Measurements from ENCODE around the gene MAP2K5. TPM values are rescaled to one million over a fixed set of nuclear protein-coding genes. Genes with fewer than 3 reads are reported as not detected.

The MAP2K5 gene
- total RNA-seq, 1 experiment from 2014 or later, result 13.6 TPM

DNA sequence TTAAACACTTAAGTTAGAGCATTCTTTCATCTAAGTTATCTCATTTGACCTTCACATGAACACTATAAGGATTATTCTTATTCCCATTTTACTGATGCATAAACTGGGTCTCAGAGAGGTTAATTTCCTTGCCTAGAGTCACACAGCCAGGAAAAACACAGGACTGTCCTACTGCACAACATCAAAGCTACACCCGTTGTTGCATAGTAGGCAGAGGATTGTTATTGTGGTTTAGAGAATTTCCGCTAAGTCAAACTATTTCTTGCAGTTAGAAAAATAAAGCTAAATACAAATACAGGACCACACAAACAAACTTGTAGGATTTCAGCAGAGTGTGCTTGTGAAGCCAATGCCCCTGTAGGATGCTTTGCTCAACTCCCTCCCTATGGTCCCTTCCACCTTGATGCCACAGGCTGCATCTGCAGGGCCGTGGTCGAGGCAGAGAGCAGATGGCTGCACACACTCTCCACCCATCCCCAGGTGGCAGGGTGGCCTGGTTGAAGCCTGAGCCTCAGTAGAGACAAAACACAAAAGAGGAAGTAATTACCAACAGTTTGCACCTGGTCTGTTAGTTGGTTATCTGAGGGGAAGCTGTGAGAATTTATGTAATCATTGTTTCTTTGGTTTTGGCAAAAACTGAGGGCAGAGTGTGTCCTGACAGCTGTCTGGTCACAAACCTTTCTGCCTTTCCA lies 241.7 kb downstream of the MAP2K5 start:
- TF ChIP-seq, protein P1, sequence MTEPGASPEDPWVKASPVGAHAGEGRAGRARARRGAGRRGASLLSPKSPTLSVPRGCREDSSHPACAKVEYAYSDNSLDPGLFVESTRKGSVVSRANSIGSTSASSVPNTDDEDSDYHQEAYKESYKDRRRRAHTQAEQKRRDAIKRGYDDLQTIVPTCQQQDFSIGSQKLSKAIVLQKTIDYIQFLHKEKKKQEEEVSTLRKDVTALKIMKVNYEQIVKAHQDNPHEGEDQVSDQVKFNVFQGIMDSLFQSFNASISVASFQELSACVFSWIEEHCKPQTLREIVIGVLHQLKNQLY (CRISPR knock-in tag; IDR thresholded peaks at IDR 0.05), result no peak
- no peak for TF ChIP-seq NR1H2 (CRISPR knock-in tag; IDR thresholded peaks at IDR 0.05)
- TF ChIP-seq, protein P2, sequence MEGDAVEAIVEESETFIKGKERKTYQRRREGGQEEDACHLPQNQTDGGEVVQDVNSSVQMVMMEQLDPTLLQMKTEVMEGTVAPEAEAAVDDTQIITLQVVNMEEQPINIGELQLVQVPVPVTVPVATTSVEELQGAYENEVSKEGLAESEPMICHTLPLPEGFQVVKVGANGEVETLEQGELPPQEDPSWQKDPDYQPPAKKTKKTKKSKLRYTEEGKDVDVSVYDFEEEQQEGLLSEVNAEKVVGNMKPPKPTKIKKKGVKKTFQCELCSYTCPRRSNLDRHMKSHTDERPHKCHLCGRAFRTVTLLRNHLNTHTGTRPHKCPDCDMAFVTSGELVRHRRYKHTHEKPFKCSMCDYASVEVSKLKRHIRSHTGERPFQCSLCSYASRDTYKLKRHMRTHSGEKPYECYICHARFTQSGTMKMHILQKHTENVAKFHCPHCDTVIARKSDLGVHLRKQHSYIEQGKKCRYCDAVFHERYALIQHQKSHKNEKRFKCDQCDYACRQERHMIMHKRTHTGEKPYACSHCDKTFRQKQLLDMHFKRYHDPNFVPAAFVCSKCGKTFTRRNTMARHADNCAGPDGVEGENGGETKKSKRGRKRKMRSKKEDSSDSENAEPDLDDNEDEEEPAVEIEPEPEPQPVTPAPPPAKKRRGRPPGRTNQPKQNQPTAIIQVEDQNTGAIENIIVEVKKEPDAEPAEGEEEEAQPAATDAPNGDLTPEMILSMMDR (IDR thresholded peaks at IDR 0.05), result no peak
- no peak for TF ChIP-seq SP1 (CRISPR knock-in tag; conservative IDR thresholded peaks at IDR 0.05)
- TF ChIP-seq ESRRA (CRISPR knock-in tag; IDR thresholded peaks at IDR 0.05; ENCODE audit: borderline replicate concordance), result no peak
- no peak for TF ChIP-seq FOXK1 (CRISPR knock-in tag; IDR thresholded peaks at IDR 0.05)
- TF ChIP-seq, protein P3, sequence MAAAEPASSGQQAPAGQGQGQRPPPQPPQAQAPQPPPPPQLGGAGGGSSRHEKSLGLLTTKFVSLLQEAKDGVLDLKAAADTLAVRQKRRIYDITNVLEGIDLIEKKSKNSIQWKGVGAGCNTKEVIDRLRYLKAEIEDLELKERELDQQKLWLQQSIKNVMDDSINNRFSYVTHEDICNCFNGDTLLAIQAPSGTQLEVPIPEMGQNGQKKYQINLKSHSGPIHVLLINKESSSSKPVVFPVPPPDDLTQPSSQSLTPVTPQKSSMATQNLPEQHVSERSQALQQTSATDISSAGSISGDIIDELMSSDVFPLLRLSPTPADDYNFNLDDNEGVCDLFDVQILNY (CRISPR knock-in tag; IDR thresholded peaks at IDR 0.05), result no peak
- no peak for TF ChIP-seq ZNF138 (CRISPR knock-in tag; conservative IDR thresholded peaks at IDR 0.05)
- TF ChIP-seq CBFB (CRISPR knock-in tag; IDR thresholded peaks at IDR 0.05; ENCODE audit: low read depth), result no peak
- TF ChIP-seq, protein P4, sequence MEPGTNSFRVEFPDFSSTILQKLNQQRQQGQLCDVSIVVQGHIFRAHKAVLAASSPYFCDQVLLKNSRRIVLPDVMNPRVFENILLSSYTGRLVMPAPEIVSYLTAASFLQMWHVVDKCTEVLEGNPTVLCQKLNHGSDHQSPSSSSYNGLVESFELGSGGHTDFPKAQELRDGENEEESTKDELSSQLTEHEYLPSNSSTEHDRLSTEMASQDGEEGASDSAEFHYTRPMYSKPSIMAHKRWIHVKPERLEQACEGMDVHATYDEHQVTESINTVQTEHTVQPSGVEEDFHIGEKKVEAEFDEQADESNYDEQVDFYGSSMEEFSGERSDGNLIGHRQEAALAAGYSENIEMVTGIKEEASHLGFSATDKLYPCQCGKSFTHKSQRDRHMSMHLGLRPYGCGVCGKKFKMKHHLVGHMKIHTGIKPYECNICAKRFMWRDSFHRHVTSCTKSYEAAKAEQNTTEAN (CRISPR knock-in tag; IDR thresholded peaks at IDR 0.05), result no peak
- TF ChIP-seq, protein P5, sequence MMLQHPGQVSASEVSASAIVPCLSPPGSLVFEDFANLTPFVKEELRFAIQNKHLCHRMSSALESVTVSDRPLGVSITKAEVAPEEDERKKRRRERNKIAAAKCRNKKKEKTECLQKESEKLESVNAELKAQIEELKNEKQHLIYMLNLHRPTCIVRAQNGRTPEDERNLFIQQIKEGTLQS (CRISPR knock-in tag; conservative IDR thresholded peaks at IDR 0.05), result no peak
- TF ChIP-seq, protein P6, sequence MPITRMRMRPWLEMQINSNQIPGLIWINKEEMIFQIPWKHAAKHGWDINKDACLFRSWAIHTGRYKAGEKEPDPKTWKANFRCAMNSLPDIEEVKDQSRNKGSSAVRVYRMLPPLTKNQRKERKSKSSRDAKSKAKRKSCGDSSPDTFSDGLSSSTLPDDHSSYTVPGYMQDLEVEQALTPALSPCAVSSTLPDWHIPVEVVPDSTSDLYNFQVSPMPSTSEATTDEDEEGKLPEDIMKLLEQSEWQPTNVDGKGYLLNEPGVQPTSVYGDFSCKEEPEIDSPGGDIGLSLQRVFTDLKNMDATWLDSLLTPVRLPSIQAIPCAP (CRISPR knock-in tag; IDR thresholded peaks at IDR 0.05), result no peak
- TF ChIP-seq MYBL2 (CRISPR knock-in tag; IDR thresholded peaks at IDR 0.05), result no peak
- no peak for TF ChIP-seq CREM (CRISPR knock-in tag; IDR thresholded peaks at IDR 0.05)
- TF ChIP-seq CREB1 (CRISPR knock-in tag; IDR thresholded peaks at IDR 0.05), result no peak
- no peak for TF ChIP-seq SMAD4 (CRISPR knock-in tag; IDR thresholded peaks at IDR 0.05)
- TF ChIP-seq, protein P7, sequence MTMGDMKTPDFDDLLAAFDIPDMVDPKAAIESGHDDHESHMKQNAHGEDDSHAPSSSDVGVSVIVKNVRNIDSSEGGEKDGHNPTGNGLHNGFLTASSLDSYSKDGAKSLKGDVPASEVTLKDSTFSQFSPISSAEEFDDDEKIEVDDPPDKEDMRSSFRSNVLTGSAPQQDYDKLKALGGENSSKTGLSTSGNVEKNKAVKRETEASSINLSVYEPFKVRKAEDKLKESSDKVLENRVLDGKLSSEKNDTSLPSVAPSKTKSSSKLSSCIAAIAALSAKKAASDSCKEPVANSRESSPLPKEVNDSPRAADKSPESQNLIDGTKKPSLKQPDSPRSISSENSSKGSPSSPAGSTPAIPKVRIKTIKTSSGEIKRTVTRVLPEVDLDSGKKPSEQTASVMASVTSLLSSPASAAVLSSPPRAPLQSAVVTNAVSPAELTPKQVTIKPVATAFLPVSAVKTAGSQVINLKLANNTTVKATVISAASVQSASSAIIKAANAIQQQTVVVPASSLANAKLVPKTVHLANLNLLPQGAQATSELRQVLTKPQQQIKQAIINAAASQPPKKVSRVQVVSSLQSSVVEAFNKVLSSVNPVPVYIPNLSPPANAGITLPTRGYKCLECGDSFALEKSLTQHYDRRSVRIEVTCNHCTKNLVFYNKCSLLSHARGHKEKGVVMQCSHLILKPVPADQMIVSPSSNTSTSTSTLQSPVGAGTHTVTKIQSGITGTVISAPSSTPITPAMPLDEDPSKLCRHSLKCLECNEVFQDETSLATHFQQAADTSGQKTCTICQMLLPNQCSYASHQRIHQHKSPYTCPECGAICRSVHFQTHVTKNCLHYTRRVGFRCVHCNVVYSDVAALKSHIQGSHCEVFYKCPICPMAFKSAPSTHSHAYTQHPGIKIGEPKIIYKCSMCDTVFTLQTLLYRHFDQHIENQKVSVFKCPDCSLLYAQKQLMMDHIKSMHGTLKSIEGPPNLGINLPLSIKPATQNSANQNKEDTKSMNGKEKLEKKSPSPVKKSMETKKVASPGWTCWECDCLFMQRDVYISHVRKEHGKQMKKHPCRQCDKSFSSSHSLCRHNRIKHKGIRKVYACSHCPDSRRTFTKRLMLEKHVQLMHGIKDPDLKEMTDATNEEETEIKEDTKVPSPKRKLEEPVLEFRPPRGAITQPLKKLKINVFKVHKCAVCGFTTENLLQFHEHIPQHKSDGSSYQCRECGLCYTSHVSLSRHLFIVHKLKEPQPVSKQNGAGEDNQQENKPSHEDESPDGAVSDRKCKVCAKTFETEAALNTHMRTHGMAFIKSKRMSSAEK (CRISPR knock-in tag; IDR thresholded peaks at IDR 0.05; ENCODE audit: borderline replicate concordance), result no peak
- no peak for TF ChIP-seq GTF2I (CRISPR knock-in tag; conservative IDR thresholded peaks at IDR 0.05)
- ATAC-seq (no peak), DNase-seq (ENCODE audit: low spot score) (no peak)
- Mint-ChIP-seq H3K4me3 (no peak overlapping the region), H3K36me3 (no peaks in the 10 kb centered on the region), H3K9me3 (no peaks in the 10 kb centered on the region), H3K27me3 (ENCODE audit: low read depth) (no peaks in the 10 kb centered on the region), H3K4me1 (peaks cover 55% of the 10 kb centered on the region), H3K27ac (no peak overlapping the region)
- POLR2A ChIA-PET, result no interaction called here
- CTCF ChIA-PET, result no interaction called here

Data from WTC11 (cell line).